GM23338 (cell line): ENCODE measurements around the gene PTRHD1.
A peak's percentile ranks its signal among the peaks of the same experiment; 100 is the strongest.

Experiments
- CREB1 ChIP-seq: fragments of 250-450 bp; sonication (Bioruptor Pico); IDR thresholded peaks from 2 replicates; pipeline ENCODE4 v1.5.0; 2020; ENCODE audit warnings: low read depth, mild to moderate bottlenecking, moderate library complexity
- CTCF ChIP-seq, 2 experiments: fragments of 200-600 bp in 1 of 2; sonication (generic) in 1 of 2; conservative IDR thresholded peaks; 2 replicates each; pipeline versions ENCODE4 v1.5.1 to v1.6.1; 2016 to 2017; ENCODE audit warnings: antibody characterized with exemption in 2 of 2, low read depth in 2 of 2, mild to moderate bottlenecking in 2 of 2, moderate library complexity in 1 of 2
- ETS1 ChIP-seq: IDR thresholded peaks from 2 replicates; pipeline ENCODE4 v1.6.1; 2016; ENCODE audit warnings: antibody characterized with exemption
- EZH2 ChIP-seq: fragments of 200-600 bp; sonication (generic); IDR thresholded peaks from one replicate; pipeline ENCODE4 v1.8.0; 2017; ENCODE audit warnings: antibody characterized with exemption, mild to moderate bottlenecking, low read depth; ENCODE audit not compliant: unreplicated experiment
- EZH2phosphoT487 ChIP-seq: fragments of 200-600 bp; sonication (generic); IDR thresholded peaks from one replicate; pipeline ENCODE4 v1.8.1; 2018; ENCODE audit warnings: antibody characterized with exemption; ENCODE audit not compliant: unreplicated experiment
- JUNB ChIP-seq: IDR thresholded peaks from one replicate; pipeline ENCODE4 v1.6.1; 2016; ENCODE audit warnings: antibody characterized with exemption; ENCODE audit not compliant: unreplicated experiment
- NANOG ChIP-seq: IDR thresholded peaks from 2 replicates; pipeline ENCODE4 v1.6.1; 2016; ENCODE audit warnings: antibody characterized with exemption, borderline replicate concordance
- POLR2AphosphoS5 ChIP-seq: IDR thresholded peaks from 2 replicates; pipeline ENCODE4 v1.6.1; 2016; ENCODE audit warnings: antibody characterized with exemption, low read depth
- STAT1 ChIP-seq: IDR thresholded peaks from one replicate; pipeline ENCODE4 v1.6.1; 2016; ENCODE audit warnings: antibody characterized with exemption; ENCODE audit not compliant: unreplicated experiment
- ZNF114 ChIP-seq: fragments of 250-450 bp; sonication (Bioruptor Pico); IDR thresholded peaks from 2 replicates; pipeline ENCODE4 v1.5.0; 2020; ENCODE audit warnings: mild to moderate bottlenecking, moderate library complexity
- ZNF331 ChIP-seq: fragments of 250-450 bp; sonication (Bioruptor Pico); IDR thresholded peaks from 2 replicates; pipeline ENCODE4 v1.5.0; 2020; ENCODE audit warnings: low read depth, mild to moderate bottlenecking, moderate library complexity
- TF ChIP-seq, protein P1 (sequence below): IDR thresholded peaks from one replicate; pipeline ENCODE4 v1.6.1; 2018; ENCODE audit warnings: antibody characterized with exemption; ENCODE audit not compliant: unreplicated experiment
- TF ChIP-seq, protein P2 (sequence below): fragments of 250-450 bp; sonication (Bioruptor Pico); IDR thresholded peaks from 2 replicates; pipeline ENCODE4 v1.5.0; 2020; ENCODE audit warnings: mild to moderate bottlenecking, moderate library complexity

GRCh38 chr2:24822049-24822706 lies 29.0 kb upstream of the PTRHD1 start:
- TF ChIP-seq CREB1 (CRISPR knock-in tag), result peak; percentile 39
- no peak for TF ChIP-seq CTCF (conservative IDR thresholded peaks at IDR 0.05; ENCODE audit: low read depth in 2 of 2)
- TF ChIP-seq EZH2, result no peak
- no peak for TF ChIP-seq POLR2AphosphoS5
- no peak for TF ChIP-seq EZH2phosphoT487
- TF ChIP-seq ZNF114 (CRISPR knock-in tag), result no peak
- TF ChIP-seq, protein P1, sequence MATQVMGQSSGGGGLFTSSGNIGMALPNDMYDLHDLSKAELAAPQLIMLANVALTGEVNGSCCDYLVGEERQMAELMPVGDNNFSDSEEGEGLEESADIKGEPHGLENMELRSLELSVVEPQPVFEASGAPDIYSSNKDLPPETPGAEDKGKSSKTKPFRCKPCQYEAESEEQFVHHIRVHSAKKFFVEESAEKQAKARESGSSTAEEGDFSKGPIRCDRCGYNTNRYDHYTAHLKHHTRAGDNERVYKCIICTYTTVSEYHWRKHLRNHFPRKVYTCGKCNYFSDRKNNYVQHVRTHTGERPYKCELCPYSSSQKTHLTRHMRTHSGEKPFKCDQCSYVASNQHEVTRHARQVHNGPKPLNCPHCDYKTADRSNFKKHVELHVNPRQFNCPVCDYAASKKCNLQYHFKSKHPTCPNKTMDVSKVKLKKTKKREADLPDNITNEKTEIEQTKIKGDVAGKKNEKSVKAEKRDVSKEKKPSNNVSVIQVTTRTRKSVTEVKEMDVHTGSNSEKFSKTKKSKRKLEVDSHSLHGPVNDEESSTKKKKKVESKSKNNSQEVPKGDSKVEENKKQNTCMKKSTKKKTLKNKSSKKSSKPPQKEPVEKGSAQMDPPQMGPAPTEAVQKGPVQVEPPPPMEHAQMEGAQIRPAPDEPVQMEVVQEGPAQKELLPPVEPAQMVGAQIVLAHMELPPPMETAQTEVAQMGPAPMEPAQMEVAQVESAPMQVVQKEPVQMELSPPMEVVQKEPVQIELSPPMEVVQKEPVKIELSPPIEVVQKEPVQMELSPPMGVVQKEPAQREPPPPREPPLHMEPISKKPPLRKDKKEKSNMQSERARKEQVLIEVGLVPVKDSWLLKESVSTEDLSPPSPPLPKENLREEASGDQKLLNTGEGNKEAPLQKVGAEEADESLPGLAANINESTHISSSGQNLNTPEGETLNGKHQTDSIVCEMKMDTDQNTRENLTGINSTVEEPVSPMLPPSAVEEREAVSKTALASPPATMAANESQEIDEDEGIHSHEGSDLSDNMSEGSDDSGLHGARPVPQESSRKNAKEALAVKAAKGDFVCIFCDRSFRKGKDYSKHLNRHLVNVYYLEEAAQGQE, result no peak
- TF ChIP-seq, protein P2, sequence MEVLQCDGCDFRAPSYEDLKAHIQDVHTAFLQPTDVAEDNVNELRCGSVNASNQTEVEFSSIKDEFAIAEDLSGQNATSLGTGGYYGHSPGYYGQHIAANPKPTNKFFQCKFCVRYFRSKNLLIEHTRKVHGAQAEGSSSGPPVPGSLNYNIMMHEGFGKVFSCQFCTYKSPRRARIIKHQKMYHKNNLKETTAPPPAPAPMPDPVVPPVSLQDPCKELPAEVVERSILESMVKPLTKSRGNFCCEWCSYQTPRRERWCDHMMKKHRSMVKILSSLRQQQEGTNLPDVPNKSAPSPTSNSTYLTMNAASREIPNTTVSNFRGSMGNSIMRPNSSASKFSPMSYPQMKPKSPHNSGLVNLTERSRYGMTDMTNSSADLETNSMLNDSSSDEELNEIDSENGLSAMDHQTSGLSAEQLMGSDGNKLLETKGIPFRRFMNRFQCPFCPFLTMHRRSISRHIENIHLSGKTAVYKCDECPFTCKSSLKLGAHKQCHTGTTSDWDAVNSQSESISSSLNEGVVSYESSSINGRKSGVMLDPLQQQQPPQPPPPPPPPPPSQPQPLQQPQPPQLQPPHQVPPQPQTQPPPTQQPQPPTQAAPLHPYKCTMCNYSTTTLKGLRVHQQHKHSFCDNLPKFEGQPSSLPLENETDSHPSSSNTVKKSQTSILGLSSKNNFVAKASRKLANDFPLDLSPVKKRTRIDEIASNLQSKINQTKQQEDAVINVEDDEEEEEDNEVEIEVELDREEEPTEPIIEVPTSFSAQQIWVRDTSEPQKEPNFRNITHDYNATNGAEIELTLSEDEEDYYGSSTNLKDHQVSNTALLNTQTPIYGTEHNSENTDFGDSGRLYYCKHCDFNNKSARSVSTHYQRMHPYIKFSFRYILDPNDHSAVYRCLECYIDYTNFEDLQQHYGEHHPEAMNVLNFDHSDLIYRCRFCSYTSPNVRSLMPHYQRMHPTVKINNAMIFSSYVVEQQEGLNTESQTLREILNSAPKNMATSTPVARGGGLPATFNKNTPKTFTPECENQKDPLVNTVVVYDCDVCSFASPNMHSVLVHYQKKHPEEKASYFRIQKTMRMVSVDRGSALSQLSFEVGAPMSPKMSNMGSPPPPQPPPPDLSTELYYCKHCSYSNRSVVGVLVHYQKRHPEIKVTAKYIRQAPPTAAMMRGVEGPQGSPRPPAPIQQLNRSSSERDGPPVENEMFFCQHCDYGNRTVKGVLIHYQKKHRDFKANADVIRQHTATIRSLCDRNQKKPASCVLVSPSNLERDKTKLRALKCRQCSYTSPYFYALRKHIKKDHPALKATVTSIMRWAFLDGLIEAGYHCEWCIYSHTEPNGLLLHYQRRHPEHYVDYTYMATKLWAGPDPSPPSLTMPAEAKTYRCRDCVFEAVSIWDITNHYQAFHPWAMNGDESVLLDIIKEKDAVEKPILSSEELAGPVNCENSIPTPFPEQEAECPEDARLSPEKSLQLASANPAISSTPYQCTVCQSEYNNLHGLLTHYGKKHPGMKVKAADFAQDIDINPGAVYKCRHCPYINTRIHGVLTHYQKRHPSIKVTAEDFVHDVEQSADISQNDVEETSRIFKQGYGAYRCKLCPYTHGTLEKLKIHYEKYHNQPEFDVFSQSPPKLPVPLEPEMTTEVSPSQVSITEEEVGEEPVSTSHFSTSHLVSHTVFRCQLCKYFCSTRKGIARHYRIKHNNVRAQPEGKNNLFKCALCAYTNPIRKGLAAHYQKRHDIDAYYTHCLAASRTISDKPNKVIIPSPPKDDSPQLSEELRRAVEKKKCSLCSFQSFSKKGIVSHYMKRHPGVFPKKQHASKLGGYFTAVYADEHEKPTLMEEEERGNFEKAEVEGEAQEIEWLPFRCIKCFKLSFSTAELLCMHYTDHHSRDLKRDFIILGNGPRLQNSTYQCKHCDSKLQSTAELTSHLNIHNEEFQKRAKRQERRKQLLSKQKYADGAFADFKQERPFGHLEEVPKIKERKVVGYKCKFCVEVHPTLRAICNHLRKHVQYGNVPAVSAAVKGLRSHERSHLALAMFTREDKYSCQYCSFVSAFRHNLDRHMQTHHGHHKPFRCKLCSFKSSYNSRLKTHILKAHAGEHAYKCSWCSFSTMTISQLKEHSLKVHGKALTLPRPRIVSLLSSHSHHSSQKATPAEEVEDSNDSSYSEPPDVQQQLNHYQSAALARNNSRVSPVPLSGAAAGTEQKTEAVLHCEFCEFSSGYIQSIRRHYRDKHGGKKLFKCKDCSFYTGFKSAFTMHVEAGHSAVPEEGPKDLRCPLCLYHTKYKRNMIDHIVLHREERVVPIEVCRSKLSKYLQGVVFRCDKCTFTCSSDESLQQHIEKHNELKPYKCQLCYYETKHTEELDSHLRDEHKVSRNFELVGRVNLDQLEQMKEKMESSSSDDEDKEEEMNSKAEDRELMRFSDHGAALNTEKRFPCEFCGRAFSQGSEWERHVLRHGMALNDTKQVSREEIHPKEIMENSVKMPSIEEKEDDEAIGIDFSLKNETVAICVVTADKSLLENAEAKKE (CRISPR knock-in tag), result peak; percentile 77; the same call in 1 of the 2 replicates
- no peak for TF ChIP-seq ZNF331 (CRISPR knock-in tag)
- TF ChIP-seq STAT1, result no peak
- TF ChIP-seq JUNB, result no peak
- peak; percentile 80; the same call in 1 of the 2 replicates for TF ChIP-seq NANOG
- TF ChIP-seq ETS1, result no peak
